Heart right ventricle (tissue), 16 donors: ENCODE results near the gene MAGI2. TPM values are rescaled to one million over a fixed set of nuclear protein-coding genes. Genes with fewer than 3 reads are reported as not detected.

ENCODE experiments used
- ATAC-seq, 8 donors: fragments of 200-7000 bp; cut with Tn5 transposase; one replicate each; pipeline ENCODE4 v1.9.1; 2020; ENCODE audit warnings: mild to moderate bottlenecking in 8 of 8, moderate library complexity in 8 of 8, moderate number of reproducible peaks in 1 of 8
- DNase-seq, 2 donors: peaks; one replicate each; pipeline ENCODE4 v3.0.0-alpha.2; 2020
- H3K27ac ChIP-seq, 10 donors: fragments of 200-600 bp; sonication (generic) in 2 of 10; one replicate each; pipeline versions ENCODE4 v1.5.0 to v1.8.0; 2020 to 2022; ENCODE audit warnings: mild to moderate bottlenecking in 3 of 10
- H3K27me3 ChIP-seq, 7 donors: fragments of 200-600 bp; one replicate each; pipeline ENCODE4 v1.8.0; 2021 to 2022; ENCODE audit warnings: mild to moderate bottlenecking in 2 of 7
- H3K36me3 ChIP-seq, 9 donors: fragments of 200-600 bp; sonication (generic) in 1 of 9; one replicate each; pipeline versions ENCODE4 v1.5.0 to v1.8.0; 2020 to 2022; ENCODE audit warnings: mild to moderate bottlenecking in 2 of 9
- H3K4me1 ChIP-seq, 9 donors: fragments of 200-600 bp; sonication (generic) in 1 of 9; one replicate each; pipeline versions ENCODE4 v1.5.0 to v1.8.0; 2020 to 2022; ENCODE audit warnings: mild to moderate bottlenecking in 4 of 9
- H3K4me3 ChIP-seq, 10 donors: fragments of 200-600 bp; sonication (generic) in 2 of 10; one replicate each; pipeline versions ENCODE4 v1.5.0 to v1.8.0; 2020 to 2022; ENCODE audit warnings: mild to moderate bottlenecking in 7 of 10, moderate library complexity in 2 of 10
- H3K9me3 ChIP-seq, 11 donors: fragments of 200-600 bp in 10 of 11; sonication (generic) in 2 of 11; one replicate each; pipeline versions ENCODE4 v1.5.0 to v1.8.0; 2013 to 2022; ENCODE audit warnings: mild to moderate bottlenecking in 2 of 11, control low read depth in 1 of 11, moderate library complexity in 1 of 11
- CTCF ChIP-seq, 9 donors: fragments of 200-600 bp; sonication (generic) in 2 of 9; IDR thresholded peaks; one replicate each; pipeline versions ENCODE4 v1.5.0 to v1.8.0; 2021 to 2022; ENCODE audit warnings: antibody characterized with exemption in 9 of 9, mild to moderate bottlenecking in 5 of 9, moderate library complexity in 1 of 9
- WGBS, 2 donors: extraction: QIAGEN DNeasy Blood & Tissue Kit; methylation state at CpG; one replicate each; pipeline ENCODE4 v1.1.7; 2013; ENCODE audit warnings: inconsistent platforms in 1 of 2; 5-methylcytosine and 5-hydroxymethylcytosine counted together
- intact Hi-C, 10 donors: fragments of 100-400 bp; cut with DNase I; formaldehyde crosslinking; loops; one replicate each; pipeline versions ENCODE4 v1.11.1 to v1.14.2; 2022
- polyA plus RNA-seq, 2 donors: library from polyadenylated mRNA; stranded (reverse); fragments of 200-250 nt; gene quantifications; one replicate each; pipeline ENCODE4 v1.2.3, GENCODE V29; 2013
- total RNA-seq, 10 donors: library from RNA; stranded (reverse); fragmentation: NEBNext Ultra II Directional in 3 of 10; extraction: Animal tissue kit (Norgen Biotek cat#: 25700) in 3 of 10; gene quantifications; one replicate each; pipeline versions ENCODE4 v1.2.1 to v1.2.4, GENCODE V29; 2021 to 2023
- donor health status: Arrhythmogenic right ventricular cardiomyopathy.
- donor health status: ischemic (EF 13 %, LVEDD 7.1; RV severe dilation, severe dysfunction).
- donor health status: healthy with polysubstance abuse.
- donor health status: DM: no; HTN: yes; CAD: no.
- donor health status: DM: no; HTN: no; CAD: no.
- donor health status: ischemic (EF 25% LVEDD 6.9; RV normal size, moderate dysfunction).
- donor health status: ischemic (EF 25% LVEDD 5.7; RV mildly dilated, moderate dysfunction).
- donor health status: healthy.
- donor health status: DM: yes; HTN: yes; CAD: no.
- donor health status: Ischemic cardiomyopathy.
- donor health status: ischemic (EF 35%, LVEDD 5.7; RV mildly dilated, moderate dysfunction).
- donor health status: nonischemic (EF 11% LVEDD 7.7; RV severe dilation, severe dysfunction).
- donor health status: DM: yes; HTN: yes; CAD: no.
- donor health status: PGD.
- donor health status: ischemic (EF 29% LVEDD 5.4; RV normal size, mild dysfunction).
- donor health status: nonischemic (EF 23%, LVEDD 6.1; RV moderate dilation, normal function).

MAGI2 gene
- total and polyA plus RNA-seq, 12 donors: 0.83 to 6.0 (median 4.1) TPM

GRCh38 chr7:78149787-78150186, 1303.7 kb downstream of the MAGI2 start:
- H3K9me3 ChIP-seq: no peaks in the 10 kb centered on the region
- TF ChIP-seq CTCF (IDR thresholded peaks at IDR 0.05): no peak
- intact Hi-C loops: no loop called here
- no peak for DNase-seq
- H3K27ac ChIP-seq: no peak overlapping the region
- H3K4me3 ChIP-seq: no peak overlapping the region
- no peak for ATAC-seq
- WGBS, 2 donors: 69 to 82% methylated on average over 1 of the region's 1 CpG
- no peaks in the 10 kb centered on the region for H3K36me3 ChIP-seq
- peaks cover 0 to 6% (median 0%) of the 10 kb centered on the region in 9 donors for H3K4me1 ChIP-seq
- H3K27me3 ChIP-seq: no peaks in the 10 kb centered on the region

- intact Hi-C loops: no loop called here
- ATAC-seq (no peak), DNase-seq (no peak)
- no peak overlapping the region for H3K4me3 ChIP-seq
- H3K36me3 ChIP-seq: no peaks in the 10 kb centered on the region
- no peaks in the 10 kb centered on the region for H3K9me3 ChIP-seq
- no peak overlapping the region for H3K27ac ChIP-seq
- no peaks in the 10 kb centered on the region for H3K27me3 ChIP-seq
- H3K4me1 ChIP-seq: peaks cover 0 to 6% (median 0%) of the 10 kb centered on the region in 9 donors
- TF ChIP-seq CTCF (IDR thresholded peaks at IDR 0.05): no peak
- WGBS, 2 donors: 95 to 97% methylated on average over 1 of the region's 1 CpG
Observed at GRCh38 chr7:78148166-78148894, 1305.1 kb downstream of the MAGI2 start.

GRCh38 chr7:78146546-78146945, 1306.9 kb downstream of the MAGI2 start:
- no peak overlapping the region for H3K4me3 ChIP-seq
- TF ChIP-seq CTCF (IDR thresholded peaks at IDR 0.05): no peak
- DNase-seq: no peak
- peaks cover 0 to 6% (median 0%) of the 10 kb centered on the region in 9 donors for H3K4me1 ChIP-seq
- no peak overlapping the region for H3K27ac ChIP-seq
- no peaks in the 10 kb centered on the region for H3K9me3 ChIP-seq
- intact Hi-C loops: no loop called here
- no peaks in the 10 kb centered on the region for H3K27me3 ChIP-seq
- H3K36me3 ChIP-seq: no peaks in the 10 kb centered on the region
- ATAC-seq: no peak

- intact Hi-C loops: no loop called here
- ATAC-seq (no peak), DNase-seq (no peak)
- Histone ChIP-seq H3K4me1 (peaks cover 0 to 3% (median 0%) of the 10 kb centered on the region in 9 donors), H3K36me3 (no peaks in the 10 kb centered on the region), H3K27ac (no peak overlapping the region), H3K27me3 (no peaks in the 10 kb centered on the region), H3K9me3 (no peaks in the 10 kb centered on the region), H3K4me3 (no peak overlapping the region)
- 93 to 94% methylated on average over 2 of the region's 2 CpGs for WGBS, 2 donors
- TF ChIP-seq CTCF (IDR thresholded peaks at IDR 0.05): no peak
Observed at GRCh38 chr7:78143661-78144060, 1309.8 kb downstream of the MAGI2 start.
